ENCODE data around the gene DSN1.

DSN1 gene

GRCh38 chr20:36712775-36713174 lies 60.8 kb downstream of the DSN1 start:
- Mint-ChIP-seq H3K9me3 (ENCODE audit: low read depth) (no peaks in the 10 kb centered on the region), H3K27ac (no peak overlapping the region), H3K4me1 (ENCODE audit: low read depth) (no peaks in the 10 kb centered on the region), H3K36me3 (peaks cover 5% of the 10 kb centered on the region), H3K27me3 (no peaks in the 10 kb centered on the region), H3K4me3 (no peak overlapping the region)

- no peaks in the 10 kb centered on the region for H3K4me1 Mint-ChIP-seq (ENCODE audit: low read depth)
These were observed 64.4 kb downstream of the DSN1 start for GRCh38 chr20:36709126-36709525.

GRCh38 chr20:36703530-36703929 lies 70.0 kb downstream of the DSN1 start:
- Mint-ChIP-seq H3K36me3 (peaks cover 14% of the 10 kb centered on the region), H3K4me3 (no peak overlapping the region), H3K27ac (no peak overlapping the region), H3K9me3 (ENCODE audit: low read depth) (no peaks in the 10 kb centered on the region), H3K4me1 (ENCODE audit: low read depth) (no peaks in the 10 kb centered on the region), H3K27me3 (no peaks in the 10 kb centered on the region)

More at GRCh38 chr20:36709126-36709525, 64.4 kb downstream of the DSN1 start:
- H3K9me3 Mint-ChIP-seq (ENCODE audit: low read depth) = no peaks in the 10 kb centered on the region
- H3K36me3 Mint-ChIP-seq = peaks cover 11% of the 10 kb centered on the region
- H3K4me3 Mint-ChIP-seq = no peak overlapping the region
- H3K27me3 Mint-ChIP-seq = no peaks in the 10 kb centered on the region
- no peak overlapping the region for H3K27ac Mint-ChIP-seq
